Amygdala (tissue), 56 donors: ENCODE measurements around the gene PCSK4.
"Not testable (repeated sequence)": the region's sequence is repeated elsewhere in the genome, so short reads cannot be mapped to it uniquely, and the experiment has no call there.

Experiments
- DNase-seq, 56 donors: peaks; one replicate each; lab custom pipeline; 2025; lab: John Stamatoyannopoulos, UW

PCSK4 gene

GRCh38 chr19:1522838-1523237 is 32.7 kb upstream of the PCSK4 start:
- DNase-seq, result peak in 1 of 56 donors; percentile 14

- no peak for DNase-seq
These were observed 31.9 kb upstream of the PCSK4 start for GRCh38 chr19:1522061-1522460.

GRCh38 chr19:1521636-1522035 is 31.5 kb upstream of the PCSK4 start:
- DNase-seq, result peak in 48 of 56 donors; percentile 5 to 87 (median 53)

- no peak for DNase-seq
These were observed 30.1 kb upstream of the PCSK4 start for GRCh38 chr19:1520203-1520780.

- DNase-seq, result not testable (repeated sequence)
These were observed 29.7 kb upstream of the PCSK4 start for GRCh38 chr19:1519802-1520201.

GRCh38 chr19:1518471-1518870 is 28.3 kb upstream of the PCSK4 start:
- DNase-seq, result no peak

- no peak for DNase-seq
These were observed 26.2 kb upstream of the PCSK4 start for GRCh38 chr19:1516395-1516753.

- no peak for DNase-seq
These were observed 25.0 kb upstream of the PCSK4 start for GRCh38 chr19:1514986-1515721.

- DNase-seq, result no peak
These were observed 24.1 kb upstream of the PCSK4 start for GRCh38 chr19:1514295-1514661.

GRCh38 chr19:1513499-1514294 is 23.5 kb upstream of the PCSK4 start:
- DNase-seq, result no peak

GRCh38 chr19:1512671-1513498 is 22.7 kb upstream of the PCSK4 start, which contains the start of gene ADAMTSL5:
Gene ADAMTSL5, minus strand, starts transcription at chr19:1513019. Its CDS starts 2,076 bp downstream, at chr19:1510943.
- no peak for DNase-seq

GRCh38 chr19:1511318-1512317 is 21.5 kb upstream of the PCSK4 start:
- DNase-seq, result no peak

GRCh38 chr19:1510807-1511206 is 20.7 kb upstream of the PCSK4 start:
- DNase-seq, result no peak

- DNase-seq, result no peak
These were observed 20.3 kb upstream of the PCSK4 start for GRCh38 chr19:1510442-1510806.

GRCh38 chr19:1509602-1510441 is 19.7 kb upstream of the PCSK4 start:
- DNase-seq, result no peak

GRCh38 chr19:1508507-1508856 is 18.3 kb upstream of the PCSK4 start:
- DNase-seq, result no peak

GRCh38 chr19:1507763-1508506 is 17.8 kb upstream of the PCSK4 start:
- peak; percentile 39 to 98 (median 90) for DNase-seq

GRCh38 chr19:1507192-1507660 is 17.1 kb upstream of the PCSK4 start:
- DNase-seq, result peak in 1 of 56 donors; percentile 27
